Panc1 (cell line): ENCODE measurements around the gene MAPK4. TPM values are rescaled to one million over a fixed set of nuclear protein-coding genes. Genes with fewer than 3 reads are reported as not detected.
"Not testable (repeated sequence)": the region's sequence is repeated elsewhere in the genome, so short reads cannot be mapped to it uniquely, and the experiment has no call there.

Experiments
- ATAC-seq: fragments of 200-7000 bp; cut with Tn5 transposase; 2 replicates; pipeline ENCODE4 v1.9.1; 2020; ENCODE audit warnings: mild to moderate bottlenecking, moderate library complexity
- Bru-seq: library from RNA; stranded (reverse); fragments of 400-500 nt; gene quantifications from one replicate; lab custom pipeline; 2021; lab: Mats Ljungman, UMichigan
- BruChase-seq, 2 experiments: library from RNA; stranded (reverse); fragments of 400-500 nt; gene quantifications; one replicate each; lab custom pipeline; 2021; lab: Mats Ljungman, UMichigan
- BruUV-seq: library from RNA; stranded (reverse); fragments of 400-500 nt; replicated peaks from 2 replicates; lab custom pipeline; 2021; lab: Mats Ljungman, UMichigan
- CTCF ChIA-PET: fragments of 300-600 bp; sonication (Branson Sonifier 250); formaldehyde crosslinking; loops from one replicate; lab custom pipeline; 2022; ENCODE audit warnings: antibody characterized with exemption; lab: Charles Lee
- POLR2A ChIA-PET: fragments of 300-600 bp; sonication (Branson Sonifier 250); formaldehyde crosslinking; loops from one replicate; lab custom pipeline; 2022; ENCODE audit warnings: antibody characterized with exemption; lab: Charles Lee
- DNase-seq: peaks from one replicate; pipeline ENCODE4 v3.0.0-alpha.2; 2010; ENCODE audit warnings: low read depth, low spot score
- H3K27ac ChIP-seq: 2 replicates; pipeline ENCODE4 v1.5.1; 2011; ENCODE audit warnings: mild to moderate bottlenecking, low read length, inconsistent platforms
- H3K27me3 ChIP-seq: fragments of 200-500 bp; sonication (Bioruptor generic); 2 replicates; pipeline ENCODE4 v1.6.0; 2014; ENCODE audit warnings: low read length, inconsistent platforms; ENCODE audit not compliant: control insufficient read depth, insufficient read depth
- H3K36me3 ChIP-seq: fragments of 200-500 bp; sonication (Bioruptor generic); 2 replicates; pipeline ENCODE4 v1.5.1; 2014; ENCODE audit warnings: inconsistent platforms, mild to moderate bottlenecking, low read length, moderate library complexity; ENCODE audit not compliant: control insufficient read depth, insufficient read depth
- H3K4me1 ChIP-seq: 2 replicates; pipeline ENCODE4 v1.5.1; 2011; ENCODE audit warnings: inconsistent platforms, mild to moderate bottlenecking, low read length, moderate library complexity; ENCODE audit not compliant: control insufficient read depth, insufficient read depth
- H3K4me3 ChIP-seq, 2 experiments: 2 replicates each; pipeline ENCODE4 v1.5.1; 2011 to 2012; ENCODE audit warnings: low read depth in 2 of 2, low read length in 2 of 2, mild to moderate bottlenecking in 2 of 2, inconsistent platforms in 1 of 2, moderate library complexity in 1 of 2
- H3K9me3 ChIP-seq: fragments of 200-500 bp; sonication (Bioruptor generic); 2 replicates; pipeline ENCODE4 v1.5.1; 2014; ENCODE audit warnings: low read depth, mild to moderate bottlenecking, inconsistent platforms, low read length, moderate library complexity; ENCODE audit not compliant: control insufficient read depth, insufficient read depth
- POLR2AphosphoS5 ChIP-seq: IDR thresholded peaks from 2 replicates; pipeline ENCODE4 v1.6.1; 2012; ENCODE audit warnings: mild to moderate bottlenecking, low read depth, low read length, moderate library complexity
- SIN3A ChIP-seq: IDR thresholded peaks from 2 replicates; pipeline ENCODE4 v1.6.1; 2012; ENCODE audit warnings: low read depth, mild to moderate bottlenecking, low read length, moderate library complexity, borderline replicate concordance; ENCODE audit not compliant: insufficient read depth
- TCF7L2 ChIP-seq: IDR thresholded peaks from 2 replicates; pipeline ENCODE4 v1.6.1; 2011; ENCODE audit warnings: mild to moderate bottlenecking, low read depth, low read length, inconsistent platforms
- in situ Hi-C: cut with HindIII; loops from 2 replicates; pipeline ENCODE4 v1.10.0; 2016; ENCODE audit warnings: low sequenced_read_pairs, low pct_unique_long_range_greater_than_20kb
- intact Hi-C: fragments of 100-400 bp; cut with micrococcal nuclease; formaldehyde crosslinking; loops from one replicate; pipeline ENCODE4 v1.10.0; 2022; ENCODE audit not compliant: unreplicated experiment
- long read RNA-seq: library from polyadenylated mRNA; unstranded; transcript quantifications from one replicate; pipeline ENCODE4 v2.0.0, GENCODE V29; 2021; ENCODE audit not compliant: unreplicated experiment
- polyA plus RNA-seq: library from polyadenylated mRNA; unstranded; fragments of >200 nt; gene quantifications from one replicate; pipeline ENCODE4 v1.2.1, GENCODE V29; 2012; ENCODE audit warnings: missing spikeins; ENCODE audit not compliant: insufficient read length
- total RNA-seq: library from RNA; stranded (reverse); gene quantifications from one replicate; pipeline ENCODE4 v1.2.1, GENCODE V29; 2021; ENCODE audit not compliant: unreplicated experiment
- TF ChIP-seq, protein P1 (sequence below): fragments of 450-650 bp; IDR thresholded peaks from 2 replicates; pipeline ENCODE4 v1.5.1; 2017; ENCODE audit warnings: mild to moderate bottlenecking
- TF ChIP-seq, protein P2 (sequence below), 2 experiments: IDR thresholded peaks; 2 replicates each; pipeline ENCODE4 v1.6.1; 2011 to 2012; ENCODE audit warnings: low read depth in 2 of 2, control low read depth in 1 of 2, low read length in 1 of 2, mild to moderate bottlenecking in 1 of 2, moderate library complexity in 1 of 2; ENCODE audit not compliant: insufficient read depth in 1 of 2

MAPK4 gene
- total RNA-seq (not detected), Bru-seq, nascent RNA (percentile 2 among the genes with signal in this experiment), BruChase-seq, experiment 1, labeled RNA remaining after a 2-hour chase (percentile 0 among the genes with signal in this experiment), BruChase-seq, experiment 2, labeled RNA remaining after a 6-hour chase (not detected)
- not detected for polyA plus RNA-seq
- long read RNA-seq, result 0 reads

DNA sequence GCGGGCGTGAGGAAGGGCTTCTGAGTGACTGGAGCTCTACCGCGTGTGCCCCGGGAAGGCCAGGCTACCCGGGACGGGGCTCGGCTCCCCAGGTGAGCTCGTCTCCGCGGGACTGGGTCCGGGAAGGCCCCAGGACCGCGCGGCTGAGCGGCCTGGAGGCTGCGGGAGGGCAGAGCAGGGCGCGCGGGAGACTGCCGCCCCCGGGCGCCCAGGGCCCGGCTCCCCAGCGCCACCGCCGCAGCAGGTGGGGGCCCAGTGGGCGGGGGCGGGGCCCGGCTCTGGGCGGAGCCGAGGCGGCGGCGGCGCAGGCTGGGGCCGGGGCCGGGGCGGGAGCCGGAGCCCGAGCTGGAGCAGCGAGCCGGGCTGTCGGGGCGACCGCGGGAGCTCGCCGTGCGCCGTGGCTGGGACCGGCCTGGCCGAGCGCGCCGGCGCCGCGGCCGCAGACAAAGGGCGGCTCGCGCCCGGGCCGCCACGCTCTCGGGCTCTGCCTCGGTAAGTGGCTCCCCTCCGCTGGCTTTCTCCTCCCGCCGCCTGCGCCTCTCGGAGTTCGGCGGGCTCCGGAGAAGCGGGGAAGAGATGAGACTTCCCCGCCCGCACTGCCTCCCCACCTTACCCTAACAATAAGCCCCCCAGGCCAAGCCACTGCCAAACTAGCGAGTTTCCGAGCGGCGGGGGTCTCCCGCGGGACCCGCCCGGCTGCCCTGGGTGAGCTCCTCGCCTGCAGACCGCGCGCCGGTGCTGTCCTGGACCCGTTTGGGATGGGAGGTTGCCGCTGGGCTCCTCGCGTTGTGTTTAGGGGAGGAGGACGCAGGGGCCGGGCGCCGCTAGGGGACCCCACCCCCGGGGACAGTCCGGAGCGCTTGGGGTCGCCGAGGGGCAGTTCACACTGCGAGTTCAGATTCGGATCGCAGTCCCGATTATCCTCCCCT, at the start of gene MAPK4:
Gene MAPK4, plus strand, starts transcription at position 336 of the 929 bp plus-strand sequence. CDS start 103,872 bp downstream, outside the sequence.
- ChIA-PET POLR2A (interaction anchor here (0.6 kb wide), 1 partner anchor 132 kb away, joined by 3 read pairs; no protein-coding TSS in a partner anchor), CTCF (interaction anchor here (0.6 kb wide), 1 partner anchor 38 kb away, joined by 5 read pairs; no protein-coding TSS in a partner anchor)
- TF ChIP-seq, protein P1, sequence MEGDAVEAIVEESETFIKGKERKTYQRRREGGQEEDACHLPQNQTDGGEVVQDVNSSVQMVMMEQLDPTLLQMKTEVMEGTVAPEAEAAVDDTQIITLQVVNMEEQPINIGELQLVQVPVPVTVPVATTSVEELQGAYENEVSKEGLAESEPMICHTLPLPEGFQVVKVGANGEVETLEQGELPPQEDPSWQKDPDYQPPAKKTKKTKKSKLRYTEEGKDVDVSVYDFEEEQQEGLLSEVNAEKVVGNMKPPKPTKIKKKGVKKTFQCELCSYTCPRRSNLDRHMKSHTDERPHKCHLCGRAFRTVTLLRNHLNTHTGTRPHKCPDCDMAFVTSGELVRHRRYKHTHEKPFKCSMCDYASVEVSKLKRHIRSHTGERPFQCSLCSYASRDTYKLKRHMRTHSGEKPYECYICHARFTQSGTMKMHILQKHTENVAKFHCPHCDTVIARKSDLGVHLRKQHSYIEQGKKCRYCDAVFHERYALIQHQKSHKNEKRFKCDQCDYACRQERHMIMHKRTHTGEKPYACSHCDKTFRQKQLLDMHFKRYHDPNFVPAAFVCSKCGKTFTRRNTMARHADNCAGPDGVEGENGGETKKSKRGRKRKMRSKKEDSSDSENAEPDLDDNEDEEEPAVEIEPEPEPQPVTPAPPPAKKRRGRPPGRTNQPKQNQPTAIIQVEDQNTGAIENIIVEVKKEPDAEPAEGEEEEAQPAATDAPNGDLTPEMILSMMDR, result no peak
- TF ChIP-seq SIN3A (no peak), TCF7L2 (no peak), POLR2AphosphoS5 (no peak)
- TF ChIP-seq, protein P2, sequence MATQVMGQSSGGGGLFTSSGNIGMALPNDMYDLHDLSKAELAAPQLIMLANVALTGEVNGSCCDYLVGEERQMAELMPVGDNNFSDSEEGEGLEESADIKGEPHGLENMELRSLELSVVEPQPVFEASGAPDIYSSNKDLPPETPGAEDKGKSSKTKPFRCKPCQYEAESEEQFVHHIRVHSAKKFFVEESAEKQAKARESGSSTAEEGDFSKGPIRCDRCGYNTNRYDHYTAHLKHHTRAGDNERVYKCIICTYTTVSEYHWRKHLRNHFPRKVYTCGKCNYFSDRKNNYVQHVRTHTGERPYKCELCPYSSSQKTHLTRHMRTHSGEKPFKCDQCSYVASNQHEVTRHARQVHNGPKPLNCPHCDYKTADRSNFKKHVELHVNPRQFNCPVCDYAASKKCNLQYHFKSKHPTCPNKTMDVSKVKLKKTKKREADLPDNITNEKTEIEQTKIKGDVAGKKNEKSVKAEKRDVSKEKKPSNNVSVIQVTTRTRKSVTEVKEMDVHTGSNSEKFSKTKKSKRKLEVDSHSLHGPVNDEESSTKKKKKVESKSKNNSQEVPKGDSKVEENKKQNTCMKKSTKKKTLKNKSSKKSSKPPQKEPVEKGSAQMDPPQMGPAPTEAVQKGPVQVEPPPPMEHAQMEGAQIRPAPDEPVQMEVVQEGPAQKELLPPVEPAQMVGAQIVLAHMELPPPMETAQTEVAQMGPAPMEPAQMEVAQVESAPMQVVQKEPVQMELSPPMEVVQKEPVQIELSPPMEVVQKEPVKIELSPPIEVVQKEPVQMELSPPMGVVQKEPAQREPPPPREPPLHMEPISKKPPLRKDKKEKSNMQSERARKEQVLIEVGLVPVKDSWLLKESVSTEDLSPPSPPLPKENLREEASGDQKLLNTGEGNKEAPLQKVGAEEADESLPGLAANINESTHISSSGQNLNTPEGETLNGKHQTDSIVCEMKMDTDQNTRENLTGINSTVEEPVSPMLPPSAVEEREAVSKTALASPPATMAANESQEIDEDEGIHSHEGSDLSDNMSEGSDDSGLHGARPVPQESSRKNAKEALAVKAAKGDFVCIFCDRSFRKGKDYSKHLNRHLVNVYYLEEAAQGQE (IDR thresholded peaks at IDR 0.05; ENCODE audit: insufficient read depth in 1 of 2, low read depth in 2 of 2, low read length in 1 of 2), result no peak
- no peaks in the 10 kb centered on the region for H3K9me3 ChIP-seq
- no peaks in the 10 kb centered on the region for H3K36me3 ChIP-seq
- ATAC-seq, result peak; percentile 83
- BruUV-seq, result no TSS peak
- peaks cover 14% of the 10 kb centered on the region for H3K27me3 ChIP-seq
- H3K27ac ChIP-seq, result no peak within 1 kb of the TSS
- in situ Hi-C loops, result no loop called here
- DNase-seq, result no peak
- peak within 1 kb of the TSS; percentile 32 to 35 for H3K4me3 ChIP-seq
- intact Hi-C loops, result no loop called here
- H3K4me1 ChIP-seq, result no peaks in the 10 kb centered on the region

DNA sequence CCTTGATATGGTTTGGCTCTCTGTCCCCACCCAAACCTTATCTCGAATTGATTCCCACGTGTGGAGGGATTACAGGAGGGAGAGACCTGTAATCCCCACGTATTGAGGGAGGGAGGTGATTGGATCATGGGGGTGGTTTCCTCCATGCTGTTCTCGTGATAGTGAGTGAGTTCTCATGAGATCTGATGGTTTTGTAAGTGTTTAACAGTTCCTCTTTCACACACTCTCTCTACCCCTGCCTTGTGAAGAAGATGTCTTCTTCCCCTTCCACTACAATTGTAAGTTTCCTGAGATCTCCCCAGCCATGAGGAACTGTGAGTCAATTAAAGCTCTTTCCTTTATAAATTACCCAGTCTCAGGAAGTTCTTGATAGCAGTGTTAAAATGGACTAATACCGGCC, 42.6 kb upstream of the MAPK4 start:
- BruUV-seq, H3K27ac ChIP-seq, CTCF ChIA-PET, ATAC-seq, H3K36me3 ChIP-seq, H3K4me1 ChIP-seq, H3K9me3 ChIP-seq, DNase-seq, in situ Hi-C loops, H3K27me3 ChIP-seq, H3K4me3 ChIP-seq: not testable (repeated sequence)
- intact Hi-C loops, result loop anchor here (10.0 kb wide), 1 partner anchor 268 kb away; no protein-coding TSS in a partner anchor
- POLR2A ChIA-PET, result interaction anchor here (0.6 kb wide), 1 partner anchor 593 kb away, joined by 3 read pairs; no protein-coding TSS in a partner anchor
